Spleen (tissue), 7 donors: ENCODE results near the gene SLC37A3.

Experiments used
- POLR2A ChIP-seq, 3 donors: fragments of 450-650 bp; IDR thresholded peaks; one replicate each; pipeline ENCODE4 v1.5.1; 2017; ENCODE audit warnings: antibody characterized with exemption in 3 of 3, mild to moderate bottlenecking in 1 of 3
- POLR2AphosphoS5 ChIP-seq, 3 donors: sonication (generic); formaldehyde crosslinking; IDR thresholded peaks; one replicate each; pipeline ENCODE4 v1.5.1; 2017; ENCODE audit warnings: antibody characterized with exemption in 3 of 3
- TF ChIP-seq, protein P1 (sequence below), 11 experiments: fragments of 200-600 bp in 7 of 11; fragments of 450-650 bp in 4 of 11; sonication (generic) in 4 of 11; IDR thresholded peaks in 8 of 11; conservative IDR thresholded peaks in 3 of 11; 1 replicate in 7 of 11; 2 replicates in 4 of 11; pipeline versions ENCODE4 v1.4.0 to v1.8.0; 2016 to 2021; ENCODE audit warnings: antibody characterized with exemption in 11 of 11, inconsistent platforms in 4 of 11, mild to moderate bottlenecking in 1 of 11
- donor health status: DM: no; HTN: no; CAD: no; lungs with moderate emphysema.
- donor health status: DM: no; HTN: no; CAD: no.
- donor health status: DM: no; HTN: no; CAD: no.

DNA sequence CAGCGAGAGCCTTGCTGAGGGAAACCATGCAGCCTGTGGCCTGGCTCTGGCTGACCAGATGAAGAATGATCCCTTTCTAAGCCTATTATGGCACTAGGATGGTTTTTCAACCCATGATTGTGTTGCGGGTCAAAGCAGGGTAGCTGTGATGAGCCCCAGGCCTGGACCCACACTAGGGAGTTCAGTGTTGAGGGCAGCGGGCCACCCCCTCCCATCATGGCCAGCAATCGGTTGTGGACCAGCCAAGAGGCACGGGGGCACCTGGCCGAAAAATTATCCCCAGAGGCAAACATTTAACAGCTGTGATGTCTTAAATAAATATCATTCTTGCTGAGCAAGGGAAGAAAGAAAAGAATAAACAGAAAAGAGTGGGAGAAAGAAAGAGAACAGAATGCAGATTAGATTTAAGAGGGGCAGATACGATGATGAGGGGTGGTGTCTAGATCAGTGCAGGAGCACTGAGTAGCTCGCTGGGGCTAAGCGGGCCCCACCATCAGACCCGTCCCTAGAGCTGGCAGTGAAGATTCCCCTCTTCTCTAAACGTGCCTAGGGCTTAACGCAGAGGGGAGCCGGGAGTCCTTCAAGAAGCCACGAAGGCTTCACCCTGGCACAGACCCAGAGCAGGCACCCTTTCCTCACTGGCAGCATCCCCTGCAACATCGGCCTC is 82.7 kb downstream of the SLC37A3 start:
- TF ChIP-seq, protein P1, sequence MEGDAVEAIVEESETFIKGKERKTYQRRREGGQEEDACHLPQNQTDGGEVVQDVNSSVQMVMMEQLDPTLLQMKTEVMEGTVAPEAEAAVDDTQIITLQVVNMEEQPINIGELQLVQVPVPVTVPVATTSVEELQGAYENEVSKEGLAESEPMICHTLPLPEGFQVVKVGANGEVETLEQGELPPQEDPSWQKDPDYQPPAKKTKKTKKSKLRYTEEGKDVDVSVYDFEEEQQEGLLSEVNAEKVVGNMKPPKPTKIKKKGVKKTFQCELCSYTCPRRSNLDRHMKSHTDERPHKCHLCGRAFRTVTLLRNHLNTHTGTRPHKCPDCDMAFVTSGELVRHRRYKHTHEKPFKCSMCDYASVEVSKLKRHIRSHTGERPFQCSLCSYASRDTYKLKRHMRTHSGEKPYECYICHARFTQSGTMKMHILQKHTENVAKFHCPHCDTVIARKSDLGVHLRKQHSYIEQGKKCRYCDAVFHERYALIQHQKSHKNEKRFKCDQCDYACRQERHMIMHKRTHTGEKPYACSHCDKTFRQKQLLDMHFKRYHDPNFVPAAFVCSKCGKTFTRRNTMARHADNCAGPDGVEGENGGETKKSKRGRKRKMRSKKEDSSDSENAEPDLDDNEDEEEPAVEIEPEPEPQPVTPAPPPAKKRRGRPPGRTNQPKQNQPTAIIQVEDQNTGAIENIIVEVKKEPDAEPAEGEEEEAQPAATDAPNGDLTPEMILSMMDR (IDR thresholded peaks at IDR 0.05 in 8 of 11, conservative IDR thresholded peaks at IDR 0.05 in 3 of 11): no peak
- no peak for TF ChIP-seq POLR2AphosphoS5 (IDR thresholded peaks at IDR 0.05)
- TF ChIP-seq POLR2A (IDR thresholded peaks at IDR 0.05): no peak
